ENCODE measurements around the gene HLA-DMA.

Gene HLA-DMA

DNA sequence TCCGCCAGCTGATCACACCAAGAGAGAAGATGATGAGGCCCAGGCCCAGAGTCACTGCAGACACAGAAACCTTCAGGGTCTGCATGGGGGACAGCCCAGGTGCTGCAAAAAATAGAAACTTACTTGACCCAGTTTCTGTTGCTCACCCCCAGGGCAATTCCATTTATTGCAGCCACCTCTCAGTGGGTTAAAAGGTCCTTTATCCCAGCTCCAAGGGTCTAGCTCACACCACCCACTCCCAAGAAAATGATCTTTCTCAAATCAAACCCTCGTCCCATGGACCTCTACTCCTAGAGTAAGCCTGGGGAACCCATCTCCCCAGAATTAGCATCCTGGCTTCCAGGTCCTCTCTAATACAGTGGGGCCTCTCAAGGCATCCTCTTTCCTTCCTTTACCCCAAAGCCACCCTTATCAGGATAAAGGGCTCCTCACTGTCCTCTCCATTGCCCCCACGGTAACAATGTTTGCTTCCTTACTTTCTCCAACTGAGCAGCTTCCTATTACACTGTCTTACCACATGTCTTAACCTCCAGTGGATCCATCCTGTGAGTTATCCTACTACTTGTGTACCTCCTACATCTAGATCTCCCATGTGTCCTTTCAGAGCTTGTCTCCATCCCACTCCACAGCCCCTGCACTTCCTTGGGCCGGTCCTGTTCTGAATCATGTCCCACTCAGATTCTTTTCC, 17.2 kb downstream of the HLA-DMA start:
- no peak for DNase-seq (ENCODE audit: low spot score)
- no peak for TF ChIP-seq CTCF (IDR thresholded peaks at IDR 0.05; ENCODE audit: extremely low read depth, missing control alignments)

GRCh38 chr6:32933661-32934085, 19.2 kb downstream of the HLA-DMA start:
- peak; percentile 73 for TF ChIP-seq CTCF (IDR thresholded peaks at IDR 0.05; ENCODE audit: extremely low read depth, missing control alignments)
- DNase-seq (ENCODE audit: low spot score), result peak; percentile 48

DNA sequence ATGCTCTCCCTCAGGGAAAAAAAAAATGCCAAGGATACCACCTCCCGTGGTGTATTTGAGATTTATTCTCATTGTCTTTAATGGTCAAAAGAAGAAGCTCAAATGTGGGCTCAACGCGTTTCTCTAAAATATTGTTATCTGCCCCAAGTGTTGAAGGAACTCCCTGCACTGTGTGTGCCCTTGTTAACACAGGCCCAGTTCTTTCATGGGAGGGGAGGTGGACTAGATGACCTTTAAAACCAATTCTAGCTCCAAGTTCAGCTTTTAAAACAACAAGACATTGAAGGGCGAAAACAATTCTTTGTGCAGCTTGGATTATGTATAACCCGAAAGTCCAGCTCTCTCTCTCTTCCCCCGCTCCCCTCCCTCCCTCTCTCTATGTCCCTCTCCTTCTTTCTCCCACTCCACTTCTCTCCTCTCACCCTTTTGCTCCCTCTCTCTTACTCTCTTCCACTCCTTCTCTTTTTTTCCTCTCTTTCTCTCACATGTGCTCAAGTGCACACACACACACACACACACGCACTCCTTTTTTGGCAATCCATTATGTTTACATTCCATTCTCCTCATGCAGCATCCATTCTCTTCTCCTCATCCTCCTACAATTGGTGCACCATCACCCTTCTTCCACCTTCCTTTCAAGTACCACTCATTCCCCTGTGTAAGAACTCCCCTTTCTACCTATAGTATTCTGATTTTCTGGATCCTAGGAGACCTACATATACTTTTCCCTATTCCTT, 20.6 kb downstream of the HLA-DMA start:
- no peak for TF ChIP-seq CTCF (IDR thresholded peaks at IDR 0.05; ENCODE audit: extremely low read depth, missing control alignments)
- DNase-seq (ENCODE audit: low spot score), result no peak

GRCh38 chr6:32931211-32931610, 21.7 kb downstream of the HLA-DMA start:
- DNase-seq (ENCODE audit: low spot score), result no peak

DNA sequence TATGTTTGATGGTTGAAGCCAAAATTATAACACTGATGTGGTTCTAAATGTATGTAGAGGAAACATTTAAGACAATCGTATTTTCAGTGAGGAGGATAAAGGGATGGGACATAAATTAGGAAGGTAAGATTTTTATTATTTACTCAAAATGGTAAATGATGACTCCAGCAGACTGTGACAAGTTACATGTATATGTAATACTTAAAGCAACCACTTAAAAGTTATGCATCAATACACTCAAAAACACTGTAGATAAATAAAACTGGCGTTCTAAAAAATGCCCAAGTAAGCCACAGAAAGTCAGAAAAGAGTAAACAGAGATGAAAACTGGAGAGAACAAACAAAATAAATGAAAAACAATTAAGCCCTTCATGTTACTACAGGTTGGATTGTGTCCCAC, 30.8 kb downstream of the HLA-DMA start:
- TF ChIP-seq CTCF (IDR thresholded peaks at IDR 0.05; ENCODE audit: extremely low read depth, missing control alignments), result no peak
- DNase-seq (ENCODE audit: low spot score), result no peak

More at GRCh38 chr6:32931211-32931610, 21.7 kb downstream of the HLA-DMA start:
- no peak for TF ChIP-seq CTCF (IDR thresholded peaks at IDR 0.05; ENCODE audit: extremely low read depth, missing control alignments)

DNA sequence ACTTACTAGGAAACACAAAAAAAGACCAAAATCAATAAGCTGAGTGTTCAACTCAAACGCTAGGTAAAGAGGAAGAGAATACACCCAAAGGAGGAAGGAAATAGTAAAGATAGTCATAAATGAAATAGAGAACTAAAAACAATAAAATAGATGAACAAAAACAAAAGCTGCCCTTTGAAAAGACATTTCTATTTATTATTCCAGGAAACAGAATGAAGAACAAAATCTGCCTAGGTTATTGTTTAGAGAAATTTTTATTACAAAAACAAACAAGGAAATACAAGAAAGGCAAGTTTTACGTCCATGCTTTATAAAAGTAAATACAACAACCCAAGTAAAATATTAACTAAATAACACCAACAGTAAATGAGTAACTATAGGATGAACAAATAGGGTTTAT, 32.2 kb downstream of the HLA-DMA start:
- no peak for DNase-seq (ENCODE audit: low spot score)
- TF ChIP-seq CTCF (IDR thresholded peaks at IDR 0.05; ENCODE audit: extremely low read depth, missing control alignments), result no peak

- no peak for TF ChIP-seq CTCF (IDR thresholded peaks at IDR 0.05; ENCODE audit: extremely low read depth, missing control alignments)
- no peak for DNase-seq (ENCODE audit: low spot score)
Measured at GRCh38 chr6:32912951-32913350, 39.9 kb downstream of the HLA-DMA start.
